ENCODE measurements around the gene DERL2.
A peak's percentile ranks its signal among the peaks of the same experiment; 100 is the strongest.

Gene DERL2

DNA sequence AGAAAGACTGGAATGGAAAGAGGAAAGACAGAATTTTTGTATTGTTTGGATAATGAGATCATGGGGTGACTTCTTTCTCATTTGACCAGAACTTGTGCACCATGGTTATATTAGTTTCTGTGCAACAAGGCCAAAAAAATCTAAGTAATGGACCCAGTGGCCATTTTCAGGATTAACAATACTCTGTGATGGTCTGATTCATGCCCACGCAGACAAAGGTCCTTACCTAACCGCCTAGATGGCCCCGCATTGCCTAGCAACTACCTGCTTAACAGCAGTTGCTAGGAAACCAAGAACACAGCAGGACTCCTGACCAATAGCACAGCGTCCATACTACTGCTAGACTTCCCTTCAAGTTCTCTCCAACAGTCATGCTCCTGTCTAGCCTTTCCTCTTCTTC is 22.8 kb upstream of the DERL2 start:
- ATAC-seq = peak; percentile 28; the same call in 1 of the 3 replicates
- TF ChIP-seq ZNF8 (CRISPR knock-in tag; IDR thresholded peaks at IDR 0.05) = no peak
- TF ChIP-seq CSDC2 (CRISPR knock-in tag; IDR thresholded peaks at IDR 0.05) = no peak
- no peak for TF ChIP-seq TCF4 (CRISPR knock-in tag; IDR thresholded peaks at IDR 0.05; ENCODE audit: borderline replicate concordance)
- TF ChIP-seq ISL1 (CRISPR knock-in tag; IDR thresholded peaks at IDR 0.05) = no peak
- no peak for TF ChIP-seq BACH2 (CRISPR knock-in tag; IDR thresholded peaks at IDR 0.05; ENCODE audit: borderline replicate concordance)
- no peak for TF ChIP-seq ZNF70 (CRISPR knock-in tag; IDR thresholded peaks at IDR 0.05)
- no peak for TF ChIP-seq ESRRG (CRISPR knock-in tag; IDR thresholded peaks at IDR 0.05)
- TF ChIP-seq, protein P1, sequence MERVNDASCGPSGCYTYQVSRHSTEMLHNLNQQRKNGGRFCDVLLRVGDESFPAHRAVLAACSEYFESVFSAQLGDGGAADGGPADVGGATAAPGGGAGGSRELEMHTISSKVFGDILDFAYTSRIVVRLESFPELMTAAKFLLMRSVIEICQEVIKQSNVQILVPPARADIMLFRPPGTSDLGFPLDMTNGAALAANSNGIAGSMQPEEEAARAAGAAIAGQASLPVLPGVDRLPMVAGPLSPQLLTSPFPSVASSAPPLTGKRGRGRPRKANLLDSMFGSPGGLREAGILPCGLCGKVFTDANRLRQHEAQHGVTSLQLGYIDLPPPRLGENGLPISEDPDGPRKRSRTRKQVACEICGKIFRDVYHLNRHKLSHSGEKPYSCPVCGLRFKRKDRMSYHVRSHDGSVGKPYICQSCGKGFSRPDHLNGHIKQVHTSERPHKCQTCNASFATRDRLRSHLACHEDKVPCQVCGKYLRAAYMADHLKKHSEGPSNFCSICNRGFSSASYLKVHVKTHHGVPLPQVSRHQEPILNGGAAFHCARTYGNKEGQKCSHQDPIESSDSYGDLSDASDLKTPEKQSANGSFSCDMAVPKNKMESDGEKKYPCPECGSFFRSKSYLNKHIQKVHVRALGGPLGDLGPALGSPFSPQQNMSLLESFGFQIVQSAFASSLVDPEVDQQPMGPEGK (CRISPR knock-in tag; IDR thresholded peaks at IDR 0.05; ENCODE audit: borderline replicate concordance) = no peak
- no peak for TF ChIP-seq TOX (CRISPR knock-in tag; IDR thresholded peaks at IDR 0.05; ENCODE audit: borderline replicate concordance)
- TF ChIP-seq PPARA (CRISPR knock-in tag; IDR thresholded peaks at IDR 0.05; ENCODE audit: borderline replicate concordance) = no peak
- TF ChIP-seq OSR1 (CRISPR knock-in tag; IDR thresholded peaks at IDR 0.05) = no peak
- TF ChIP-seq, protein P2, sequence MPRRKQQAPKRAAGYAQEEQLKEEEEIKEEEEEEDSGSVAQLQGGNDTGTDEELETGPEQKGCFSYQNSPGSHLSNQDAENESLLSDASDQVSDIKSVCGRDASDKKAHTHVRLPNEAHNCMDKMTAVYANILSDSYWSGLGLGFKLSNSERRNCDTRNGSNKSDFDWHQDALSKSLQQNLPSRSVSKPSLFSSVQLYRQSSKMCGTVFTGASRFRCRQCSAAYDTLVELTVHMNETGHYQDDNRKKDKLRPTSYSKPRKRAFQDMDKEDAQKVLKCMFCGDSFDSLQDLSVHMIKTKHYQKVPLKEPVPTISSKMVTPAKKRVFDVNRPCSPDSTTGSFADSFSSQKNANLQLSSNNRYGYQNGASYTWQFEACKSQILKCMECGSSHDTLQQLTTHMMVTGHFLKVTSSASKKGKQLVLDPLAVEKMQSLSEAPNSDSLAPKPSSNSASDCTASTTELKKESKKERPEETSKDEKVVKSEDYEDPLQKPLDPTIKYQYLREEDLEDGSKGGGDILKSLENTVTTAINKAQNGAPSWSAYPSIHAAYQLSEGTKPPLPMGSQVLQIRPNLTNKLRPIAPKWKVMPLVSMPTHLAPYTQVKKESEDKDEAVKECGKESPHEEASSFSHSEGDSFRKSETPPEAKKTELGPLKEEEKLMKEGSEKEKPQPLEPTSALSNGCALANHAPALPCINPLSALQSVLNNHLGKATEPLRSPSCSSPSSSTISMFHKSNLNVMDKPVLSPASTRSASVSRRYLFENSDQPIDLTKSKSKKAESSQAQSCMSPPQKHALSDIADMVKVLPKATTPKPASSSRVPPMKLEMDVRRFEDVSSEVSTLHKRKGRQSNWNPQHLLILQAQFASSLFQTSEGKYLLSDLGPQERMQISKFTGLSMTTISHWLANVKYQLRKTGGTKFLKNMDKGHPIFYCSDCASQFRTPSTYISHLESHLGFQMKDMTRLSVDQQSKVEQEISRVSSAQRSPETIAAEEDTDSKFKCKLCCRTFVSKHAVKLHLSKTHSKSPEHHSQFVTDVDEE (CRISPR knock-in tag; IDR thresholded peaks at IDR 0.05) = no peak

DNA sequence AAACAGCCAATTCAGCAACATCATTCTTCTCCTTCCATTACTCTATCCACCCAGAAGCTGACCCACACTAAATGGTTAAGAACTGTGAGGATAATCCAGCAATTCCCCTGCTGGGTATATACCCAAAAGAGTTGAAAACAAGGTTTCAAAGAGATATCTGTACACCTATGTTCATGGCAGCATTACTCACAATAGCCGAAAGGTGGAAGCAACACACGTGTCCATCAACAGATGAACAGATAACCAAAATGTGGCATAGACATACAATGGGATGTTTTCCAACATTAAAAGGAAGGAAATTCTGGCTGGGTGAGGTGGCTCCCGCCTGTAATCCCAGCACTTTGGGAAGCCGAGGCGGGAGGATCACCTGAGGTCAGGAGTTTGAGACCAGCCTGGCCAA is 20.3 kb upstream of the DERL2 start:
- TF ChIP-seq CSDC2 (CRISPR knock-in tag; IDR thresholded peaks at IDR 0.05) (no peak), OSR1 (CRISPR knock-in tag; IDR thresholded peaks at IDR 0.05) (no peak), ZC3H10 (CRISPR knock-in tag; IDR thresholded peaks at IDR 0.05) (no peak), ZNF565 (CRISPR knock-in tag; conservative IDR thresholded peaks at IDR 0.05; ENCODE audit: low read depth) (no peak), ZFP30 (CRISPR knock-in tag; IDR thresholded peaks at IDR 0.05) (no peak), ZNF70 (CRISPR knock-in tag; IDR thresholded peaks at IDR 0.05) (no peak), TOX (CRISPR knock-in tag; IDR thresholded peaks at IDR 0.05; ENCODE audit: borderline replicate concordance) (no peak), SNAI2 (CRISPR knock-in tag; IDR thresholded peaks at IDR 0.05) (no peak), PPARA (CRISPR knock-in tag; IDR thresholded peaks at IDR 0.05; ENCODE audit: borderline replicate concordance) (no peak), TCF4 (CRISPR knock-in tag; IDR thresholded peaks at IDR 0.05; ENCODE audit: borderline replicate concordance) (no peak), RARB (CRISPR knock-in tag; IDR thresholded peaks at IDR 0.05) (no peak), ZFP3 (CRISPR knock-in tag; IDR thresholded peaks at IDR 0.05) (no peak), ARNTL (CRISPR knock-in tag; IDR thresholded peaks at IDR 0.05; ENCODE audit: borderline replicate concordance, low read depth) (no peak), BACH2 (CRISPR knock-in tag; IDR thresholded peaks at IDR 0.05; ENCODE audit: borderline replicate concordance) (no peak)
- TF ChIP-seq, protein P2 (CRISPR knock-in tag; IDR thresholded peaks at IDR 0.05) = no peak
- TF ChIP-seq, protein P1 (CRISPR knock-in tag; IDR thresholded peaks at IDR 0.05; ENCODE audit: borderline replicate concordance) = no peak
- TF ChIP-seq, protein P3, sequence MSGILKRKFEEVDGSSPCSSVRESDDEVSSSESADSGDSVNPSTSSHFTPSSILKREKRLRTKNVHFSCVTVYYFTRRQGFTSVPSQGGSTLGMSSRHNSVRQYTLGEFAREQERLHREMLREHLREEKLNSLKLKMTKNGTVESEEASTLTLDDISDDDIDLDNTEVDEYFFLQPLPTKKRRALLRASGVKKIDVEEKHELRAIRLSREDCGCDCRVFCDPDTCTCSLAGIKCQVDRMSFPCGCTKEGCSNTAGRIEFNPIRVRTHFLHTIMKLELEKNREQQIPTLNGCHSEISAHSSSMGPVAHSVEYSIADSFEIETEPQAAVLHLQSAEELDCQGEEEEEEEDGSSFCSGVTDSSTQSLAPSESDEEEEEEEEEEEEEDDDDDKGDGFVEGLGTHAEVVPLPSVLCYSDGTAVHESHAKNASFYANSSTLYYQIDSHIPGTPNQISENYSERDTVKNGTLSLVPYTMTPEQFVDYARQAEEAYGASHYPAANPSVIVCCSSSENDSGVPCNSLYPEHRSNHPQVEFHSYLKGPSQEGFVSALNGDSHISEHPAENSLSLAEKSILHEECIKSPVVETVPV (CRISPR knock-in tag; IDR thresholded peaks at IDR 0.05) = no peak
- TF ChIP-seq, protein P4, sequence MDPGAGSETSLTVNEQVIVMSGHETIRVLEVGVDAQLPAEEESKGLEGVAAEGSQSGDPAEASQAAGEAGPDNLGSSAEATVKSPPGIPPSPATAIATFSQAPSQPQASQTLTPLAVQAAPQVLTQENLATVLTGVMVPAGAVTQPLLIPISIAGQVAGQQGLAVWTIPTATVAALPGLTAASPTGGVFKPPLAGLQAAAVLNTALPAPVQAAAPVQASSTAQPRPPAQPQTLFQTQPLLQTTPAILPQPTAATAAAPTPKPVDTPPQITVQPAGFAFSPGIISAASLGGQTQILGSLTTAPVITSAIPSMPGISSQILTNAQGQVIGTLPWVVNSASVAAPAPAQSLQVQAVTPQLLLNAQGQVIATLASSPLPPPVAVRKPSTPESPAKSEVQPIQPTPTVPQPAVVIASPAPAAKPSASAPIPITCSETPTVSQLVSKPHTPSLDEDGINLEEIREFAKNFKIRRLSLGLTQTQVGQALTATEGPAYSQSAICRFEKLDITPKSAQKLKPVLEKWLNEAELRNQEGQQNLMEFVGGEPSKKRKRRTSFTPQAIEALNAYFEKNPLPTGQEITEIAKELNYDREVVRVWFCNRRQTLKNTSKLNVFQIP (CRISPR knock-in tag; IDR thresholded peaks at IDR 0.05; ENCODE audit: borderline replicate concordance, low read depth) = no peak
- no peak for ATAC-seq

Data from SK-N-SH treated with all-trans-retinoic acid at 6 μM for 48 hours (cell line).